Measurements from ENCODE around the gene STK17B.
"Not testable (repeated sequence)": the region's sequence is repeated elsewhere in the genome, so short reads cannot be mapped to it uniquely, and the experiment has no call there.

Gene STK17B

DNA sequence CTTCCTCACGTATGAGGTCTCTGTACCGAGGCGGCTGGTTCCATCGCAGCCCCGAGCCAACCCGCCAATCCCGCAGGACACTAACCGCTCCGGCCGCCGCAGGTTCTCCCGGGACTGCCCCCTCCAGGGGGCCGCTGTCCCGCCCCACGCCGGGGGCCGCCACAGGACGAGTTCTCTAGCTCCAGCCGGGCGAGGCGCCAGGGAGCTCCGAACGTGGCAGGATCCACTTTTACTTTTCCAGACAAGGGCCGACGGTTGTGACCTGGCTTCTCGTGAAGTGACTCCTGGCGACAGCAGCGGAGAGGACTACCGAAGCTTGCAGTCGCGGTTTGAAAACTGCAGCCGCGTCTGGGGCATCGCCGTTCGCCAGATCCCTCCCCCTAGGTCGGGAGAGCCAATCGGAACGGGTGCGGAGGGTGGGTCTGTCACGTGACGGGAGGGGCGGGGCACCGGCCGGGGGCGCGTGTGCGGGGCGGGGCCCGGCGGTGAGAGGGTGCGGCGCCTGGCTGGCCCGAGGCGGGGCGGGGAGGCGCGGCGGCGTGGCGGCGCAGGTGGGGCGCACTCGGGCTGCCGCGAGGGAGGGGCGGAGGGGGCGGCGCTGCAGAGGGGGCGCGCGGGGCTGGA, at the start of gene STK17B:
Gene STK17B, minus strand, starts transcription at position 331 of the 624 bp plus-strand sequence. CDS start 8,195 bp downstream, outside the sequence.
- peak; percentile 95 for DNase-seq

DNA sequence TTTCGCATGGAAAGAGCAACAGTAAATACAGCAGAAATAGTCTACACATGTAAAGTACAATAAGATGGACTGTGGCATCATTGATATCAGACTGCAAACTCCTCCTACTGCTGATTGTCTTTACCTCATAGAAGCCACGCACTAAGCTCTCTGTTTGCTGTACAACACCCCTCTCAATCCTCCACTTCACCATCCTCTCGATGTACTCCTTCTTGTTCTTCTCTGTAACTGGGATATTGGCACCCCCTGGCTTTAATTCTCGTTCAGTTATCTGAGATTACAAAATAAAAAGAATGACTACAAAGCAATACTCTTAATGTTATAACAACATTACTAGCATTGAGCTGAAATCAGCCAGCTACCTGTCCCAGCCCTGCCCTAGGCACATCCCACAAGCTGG, 49.3 kb upstream of the STK17B start:
- DNase-seq, result no peak

DNA sequence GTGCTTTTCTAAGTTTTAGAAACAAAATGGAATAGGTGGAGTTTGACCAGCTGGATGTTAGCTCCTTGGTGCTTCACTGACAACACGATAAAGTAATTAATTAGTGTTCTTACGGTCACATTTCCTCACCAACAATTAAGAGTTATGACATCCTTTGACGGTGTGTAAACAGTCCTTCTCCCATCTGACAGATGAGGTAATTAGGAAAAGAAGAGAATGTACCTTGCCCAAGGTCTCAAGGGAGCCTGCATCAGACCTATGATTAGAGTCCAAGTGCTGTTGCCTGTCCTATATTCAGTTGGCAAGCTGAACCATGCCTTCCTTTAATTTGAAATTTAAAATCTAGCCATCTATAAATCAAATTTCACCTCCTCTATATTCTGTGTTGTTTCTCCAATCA, 48.3 kb upstream of the STK17B start:
- no peak for DNase-seq

DNA sequence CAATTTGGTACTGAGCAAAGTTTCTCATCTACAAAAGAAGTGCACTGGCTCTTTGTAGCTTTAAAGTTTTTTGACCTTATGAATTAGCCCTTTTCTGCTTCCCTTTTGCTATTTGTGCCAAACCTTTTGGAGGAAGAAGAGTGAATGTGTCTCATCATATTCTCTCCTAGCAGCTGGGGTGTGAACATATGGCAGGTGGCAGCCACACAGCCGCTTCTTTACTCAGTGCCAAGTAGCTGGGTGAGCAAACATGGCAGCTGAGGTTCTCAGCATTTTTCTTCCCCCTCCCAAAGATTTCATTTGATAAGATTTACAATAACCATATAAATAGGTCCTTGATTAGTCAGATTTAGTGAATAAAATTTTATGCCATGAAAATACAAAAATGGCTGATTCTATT, 46.7 kb upstream of the STK17B start:
- no peak for DNase-seq

DNA sequence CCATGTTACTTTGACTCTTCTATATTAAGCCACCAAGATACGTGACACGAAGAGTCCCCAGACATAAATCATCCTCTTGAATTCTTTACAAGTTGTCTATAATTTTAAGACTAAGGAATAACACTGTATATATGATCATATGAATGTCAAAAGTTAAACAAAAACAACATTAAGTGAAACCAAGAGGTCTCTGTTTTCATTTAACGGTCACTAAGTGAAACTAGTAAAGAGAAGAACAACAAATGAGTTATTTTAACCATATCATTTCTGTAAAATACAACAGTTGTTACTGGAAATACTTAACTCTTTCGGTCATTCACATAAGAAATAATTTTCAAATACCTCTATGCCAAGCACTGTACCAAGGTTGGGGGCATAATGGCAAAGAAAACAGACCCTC, 45.7 kb upstream of the STK17B start:
- DNase-seq, result no peak

DNA sequence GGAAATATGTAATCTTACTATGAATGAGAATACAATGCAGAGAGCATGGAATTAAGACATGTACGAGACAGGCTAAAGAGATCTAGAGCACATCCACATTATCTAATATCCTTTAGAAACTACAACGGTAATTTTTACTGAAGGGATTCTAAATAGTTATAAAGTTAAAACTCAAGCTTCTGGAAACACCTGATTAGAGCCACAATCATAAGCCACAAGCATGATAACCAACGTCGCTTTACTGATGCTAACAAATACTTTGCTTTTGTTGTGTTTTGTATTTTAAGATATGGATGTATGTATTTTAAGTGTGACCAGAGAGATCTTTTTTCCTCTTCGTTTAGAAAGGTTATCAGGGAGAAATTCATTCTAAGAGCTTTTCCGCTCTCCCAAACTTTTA, 44.0 kb upstream of the STK17B start:
- no peak for DNase-seq

DNA sequence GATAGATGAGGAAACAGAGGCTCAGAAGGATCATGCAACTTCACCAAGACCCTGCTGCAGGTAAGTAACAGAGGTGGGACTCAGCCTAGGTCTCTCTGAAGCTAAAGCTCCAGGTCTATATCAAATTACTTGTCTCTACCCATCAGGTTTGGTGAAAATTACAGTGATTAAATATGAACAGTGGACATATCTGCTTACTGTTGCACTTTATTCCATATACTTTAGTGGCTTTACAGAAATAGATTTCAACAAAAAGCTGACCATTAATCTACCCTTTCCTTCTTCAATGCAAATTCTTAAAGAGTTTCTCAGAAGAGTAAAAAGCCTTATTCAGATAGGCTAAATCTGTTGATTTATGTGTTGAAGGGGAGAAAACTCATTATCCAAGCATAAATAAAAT, 42.8 kb upstream of the STK17B start:
- DNase-seq, result no peak

DNA sequence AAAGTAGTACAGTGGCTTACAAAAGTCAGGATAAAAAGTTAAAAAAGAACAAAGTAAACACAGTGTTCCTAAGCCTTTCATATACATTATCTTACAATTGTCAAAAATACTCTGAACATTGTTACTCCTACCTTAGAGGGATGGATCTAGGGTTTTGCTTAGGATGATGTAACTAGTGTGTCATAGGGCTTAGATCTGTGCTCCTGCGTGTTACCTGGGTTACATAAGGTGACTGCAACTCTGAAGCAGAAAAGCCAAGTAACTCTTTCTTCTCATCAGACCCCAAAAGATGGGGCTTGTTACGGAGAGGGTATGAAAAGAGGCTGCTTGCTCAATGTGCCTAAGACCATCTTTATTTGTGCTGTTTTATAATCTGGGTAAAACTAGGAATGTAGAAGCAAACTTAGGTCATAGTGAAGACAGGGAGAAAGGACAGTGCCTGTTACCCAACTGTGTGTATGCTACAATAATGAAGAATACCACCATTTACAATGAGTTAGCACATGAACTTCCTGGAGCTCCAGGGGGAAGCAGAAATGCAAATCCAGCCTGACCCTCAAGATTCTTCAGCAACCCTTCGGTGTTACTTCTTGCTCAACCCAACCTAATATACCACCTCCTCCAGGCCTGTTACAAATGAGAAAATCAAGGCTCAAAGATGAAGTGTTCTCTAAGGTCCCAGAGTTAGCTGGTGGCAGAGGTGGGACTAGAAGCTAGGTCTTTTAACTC, 42.0 kb upstream of the STK17B start:
- DNase-seq, result no peak

DNA sequence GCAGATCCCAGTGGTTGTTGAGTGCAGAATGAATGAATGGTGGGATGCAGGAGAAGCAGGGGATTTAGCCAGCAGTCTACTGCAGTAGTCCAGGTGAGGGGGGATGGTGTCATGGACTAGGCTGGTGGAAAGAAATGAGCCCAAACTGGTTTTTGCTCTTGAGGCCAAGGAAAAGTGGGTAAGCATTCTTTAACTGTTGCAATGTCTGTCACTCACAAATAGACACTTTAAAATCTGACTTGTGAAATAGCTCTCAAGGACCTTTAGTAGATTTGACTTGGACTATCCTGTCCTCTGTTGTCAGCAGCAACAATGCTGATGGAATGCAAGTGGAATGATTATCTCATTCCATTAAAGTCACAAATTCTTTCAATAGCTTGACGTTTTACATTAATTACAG, 37.5 kb upstream of the STK17B start:
- DNase-seq, result no peak

DNA sequence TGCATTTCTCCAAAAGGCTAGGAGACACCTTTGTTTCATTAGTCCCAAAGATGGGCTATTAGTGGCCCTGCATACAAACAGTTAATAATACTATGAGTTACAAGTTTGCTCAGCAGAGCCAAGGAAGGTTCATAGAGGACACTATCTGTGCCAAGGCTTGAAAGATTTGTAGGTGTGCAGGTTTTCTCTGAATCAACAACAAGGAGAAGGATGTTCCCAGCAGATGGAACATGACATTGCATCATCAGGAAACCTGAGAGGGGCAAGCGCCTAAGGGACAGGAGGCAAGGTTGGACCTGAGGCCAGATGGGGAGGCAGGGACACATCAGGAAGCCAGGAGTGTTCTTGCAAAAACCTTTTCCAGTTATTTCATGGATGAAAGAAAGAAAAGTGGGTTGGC, 35.4 kb upstream of the STK17B start:
- DNase-seq, result no peak

DNA sequence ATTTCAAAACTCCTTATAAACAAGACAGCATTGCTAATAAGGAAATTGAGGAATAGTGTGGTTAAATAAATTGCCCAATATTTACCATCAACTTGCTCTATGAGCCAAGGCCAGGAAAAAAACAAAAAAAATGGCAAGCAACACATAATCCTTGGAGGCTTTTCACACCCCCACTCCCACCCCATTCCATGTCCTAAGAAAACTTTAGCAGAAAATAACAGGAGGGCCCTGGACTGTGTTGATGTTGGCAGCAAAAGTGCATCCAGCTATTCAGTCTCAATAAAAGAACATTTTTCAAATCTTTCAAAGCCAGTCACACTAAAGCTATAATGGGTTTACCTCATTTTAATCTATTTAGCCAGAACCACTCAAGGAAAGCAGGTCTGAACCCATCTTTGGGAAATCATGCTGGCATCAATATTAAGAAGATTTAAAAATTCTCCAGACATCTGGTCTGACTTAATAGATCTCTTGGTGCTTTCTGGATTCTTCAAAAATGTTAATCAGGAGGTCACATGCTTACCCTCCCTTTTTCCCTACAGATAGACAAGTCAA, 34.6 kb upstream of the STK17B start:
- DNase-seq, result no peak

DNA sequence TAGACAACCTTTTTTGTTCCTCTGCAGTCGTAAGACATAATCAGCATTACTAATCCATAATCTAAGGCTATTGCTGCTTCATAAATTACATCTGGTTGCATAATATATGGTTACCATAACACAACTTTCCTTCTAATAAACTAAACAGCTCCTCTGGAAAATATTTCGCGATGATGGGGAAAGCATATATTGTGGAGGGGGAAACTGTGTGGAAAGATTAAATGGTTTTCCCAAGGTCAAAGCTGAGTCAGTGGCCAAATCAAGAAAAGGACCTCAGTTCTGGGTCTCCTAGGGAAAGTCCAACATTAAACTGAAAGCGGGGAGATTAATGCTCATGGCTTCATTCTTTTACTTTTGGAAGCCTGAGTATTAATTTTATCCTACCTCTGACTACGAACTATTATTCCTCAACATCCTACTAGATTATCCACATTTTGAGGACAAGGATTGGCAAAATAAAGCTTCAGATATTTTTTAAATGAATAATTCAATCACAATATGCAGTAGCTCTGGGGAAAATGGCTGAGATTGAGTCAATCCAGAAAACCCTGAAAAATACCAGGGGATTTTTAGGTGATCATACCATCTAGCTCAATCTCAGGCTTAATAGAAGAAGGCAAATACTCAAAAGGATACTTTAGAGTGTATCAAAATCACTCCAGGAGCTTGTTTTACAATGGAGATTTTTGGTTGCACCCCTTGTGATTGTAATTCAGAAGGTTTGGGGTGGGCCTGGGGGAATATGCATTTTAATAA, 33.8 kb upstream of the STK17B start:
- DNase-seq, result no peak

DNA sequence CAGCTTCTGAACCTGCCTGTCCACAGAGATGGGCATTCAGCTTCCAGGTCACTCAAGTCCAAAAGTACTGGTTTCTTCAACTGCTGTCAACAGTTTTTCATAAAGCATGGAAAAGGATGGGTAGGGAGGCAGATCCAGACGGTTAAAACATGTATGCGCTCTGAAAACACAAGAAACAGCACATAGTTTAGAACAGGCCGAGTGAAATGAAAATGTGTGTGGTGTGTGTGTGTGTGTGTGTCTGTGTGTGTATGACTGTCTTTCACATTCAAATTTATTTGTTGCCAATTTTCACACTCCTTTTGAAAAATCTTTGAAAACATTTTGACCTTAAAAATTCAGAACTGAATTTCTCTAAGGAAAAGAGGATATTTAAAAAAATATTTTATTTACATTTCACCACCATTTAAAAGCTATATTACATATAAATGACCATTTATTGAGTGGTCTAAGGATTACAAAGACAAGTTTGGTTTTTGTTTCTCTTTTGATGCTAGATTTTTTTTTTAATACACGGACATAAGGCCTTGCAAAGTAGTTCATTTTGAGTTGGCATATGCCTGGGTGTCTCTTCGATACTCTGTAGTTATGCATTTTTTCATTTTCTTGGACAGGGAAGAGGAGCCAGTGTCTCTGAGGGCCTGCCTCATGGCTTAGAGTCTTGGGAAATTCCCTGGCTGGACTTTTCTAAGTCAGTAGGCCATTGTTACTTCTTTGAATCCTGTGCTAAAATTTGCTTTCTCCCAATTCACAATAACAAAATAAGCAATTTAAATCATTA, 30.0 kb upstream of the STK17B start:
- no peak for DNase-seq

DNA sequence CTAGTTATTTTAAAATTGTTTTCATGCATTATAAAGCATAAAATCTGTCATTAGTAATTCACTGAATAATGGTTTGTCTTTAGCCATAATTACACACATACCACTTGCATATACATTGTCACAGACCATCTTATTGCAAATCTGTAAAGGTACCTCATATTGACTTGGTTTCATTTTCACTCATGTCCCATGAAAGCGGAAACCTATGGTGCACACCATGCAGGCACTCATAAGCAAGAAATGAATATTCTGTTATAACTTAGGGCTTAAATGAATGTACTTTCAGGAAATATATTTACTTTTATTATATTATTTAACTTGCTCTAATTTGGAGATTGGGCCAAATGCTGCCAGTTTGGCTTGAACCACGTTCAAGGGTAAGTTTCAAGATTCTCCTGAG, 29.2 kb upstream of the STK17B start:
- peak; percentile 40 for DNase-seq

DNA sequence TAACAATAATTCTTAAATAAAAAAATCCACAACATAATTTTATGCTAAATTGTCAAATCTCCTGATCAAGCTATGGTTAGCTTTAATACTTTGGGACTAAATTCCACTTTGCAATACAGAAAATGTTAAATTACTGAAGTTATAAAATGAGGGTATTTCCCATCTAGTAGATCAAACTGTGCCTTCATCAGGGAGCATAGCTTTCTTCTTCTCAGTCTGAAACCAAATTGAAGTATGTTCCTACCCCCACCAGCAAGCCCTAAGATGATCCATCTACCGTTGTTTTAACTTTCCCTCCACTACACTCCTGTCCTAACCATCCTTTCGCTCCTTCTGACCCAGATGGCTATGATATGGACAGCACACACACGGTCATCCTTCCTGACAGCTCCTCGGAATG, 24.4 kb upstream of the STK17B start:
- no peak for DNase-seq

DNA sequence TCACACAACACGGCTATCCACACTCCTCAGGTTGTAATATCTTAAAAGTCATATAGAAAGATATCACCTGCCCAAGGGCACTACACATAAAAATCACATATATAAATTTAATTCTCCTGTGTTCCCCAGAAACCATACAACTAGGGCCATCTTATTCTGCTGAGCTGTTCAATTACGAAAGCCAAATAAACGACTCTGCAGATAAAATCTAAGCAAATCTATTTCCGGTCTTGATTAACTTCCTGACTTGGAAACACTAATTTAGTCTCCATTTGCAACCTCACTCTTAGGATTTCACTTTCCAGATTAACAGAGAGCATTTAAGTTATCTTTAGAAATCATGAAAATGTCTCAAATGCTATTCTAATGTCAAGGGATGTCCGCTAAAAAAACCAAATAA, 23.9 kb upstream of the STK17B start:
- no peak for DNase-seq

DNA sequence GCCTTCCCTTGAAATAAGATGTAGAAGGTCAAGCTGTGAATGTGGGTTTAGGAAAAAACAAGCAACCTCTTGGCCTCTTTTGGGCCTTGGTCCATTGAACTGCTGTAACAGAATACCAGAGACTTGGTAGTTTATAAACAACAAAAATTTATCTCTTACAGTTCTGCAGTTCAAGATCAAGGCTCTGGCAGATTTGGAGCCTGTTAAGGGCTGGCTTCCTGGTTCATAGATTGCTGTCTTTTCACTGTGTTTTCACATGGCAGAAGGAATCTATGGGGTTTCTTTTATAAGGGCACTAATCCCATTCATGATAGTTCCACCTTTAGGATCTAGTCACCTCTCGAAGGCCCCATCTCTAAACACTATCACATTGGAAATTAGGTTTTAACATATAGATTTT, 20.2 kb upstream of the STK17B start:
- no peak for DNase-seq

DNA sequence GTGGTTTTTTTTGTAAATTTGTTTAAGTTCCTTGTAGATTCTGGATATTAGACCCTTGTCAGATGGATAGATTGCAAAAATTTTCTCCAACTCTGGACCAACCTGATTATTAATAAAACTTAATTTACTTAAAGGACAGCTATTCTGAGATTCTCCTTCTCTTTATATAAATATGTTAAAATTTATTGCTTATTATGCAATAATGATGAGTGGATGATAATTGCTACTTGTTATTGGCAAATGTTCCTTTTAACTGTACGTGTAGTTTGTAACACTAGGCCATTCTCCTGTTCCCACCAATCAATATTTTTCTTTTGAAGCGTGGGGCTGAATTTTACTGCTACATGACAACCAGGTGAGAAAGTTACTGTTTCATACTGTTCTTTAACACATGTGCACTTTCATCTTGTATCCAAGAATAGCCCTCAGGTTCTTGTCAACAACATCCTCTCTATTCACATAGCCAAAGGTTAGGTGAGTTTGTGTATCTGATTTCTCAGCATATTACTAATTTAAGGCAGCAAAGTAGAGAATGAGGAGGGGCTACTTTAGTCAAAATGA, 16.6 kb upstream of the STK17B start:
- DNase-seq, result no peak

DNA sequence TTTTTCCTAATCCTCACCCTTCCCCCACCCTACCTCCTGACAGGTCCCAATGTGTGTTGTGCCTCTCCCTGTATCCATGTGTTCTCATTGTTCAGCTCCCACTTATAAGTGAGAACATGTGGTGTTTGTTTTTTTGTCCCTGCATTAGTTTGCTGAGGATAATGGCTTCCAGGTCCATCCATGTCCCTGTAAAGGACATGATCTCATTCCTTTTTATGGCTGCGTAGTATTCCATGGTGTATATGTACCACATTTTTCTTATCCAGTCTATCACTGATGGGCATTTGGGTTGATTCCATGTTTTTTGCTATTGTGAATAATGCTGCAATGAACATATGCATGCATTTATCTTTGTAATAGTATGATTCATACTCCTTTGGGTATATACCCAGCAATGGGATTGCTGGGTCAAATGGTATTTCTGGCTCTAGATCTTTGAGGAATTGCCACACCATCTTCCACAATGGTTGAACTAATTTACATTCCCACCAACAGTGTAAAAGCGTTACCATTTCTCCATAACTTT, 15.9 kb upstream of the STK17B start:
- not testable (repeated sequence) for DNase-seq

DNA sequence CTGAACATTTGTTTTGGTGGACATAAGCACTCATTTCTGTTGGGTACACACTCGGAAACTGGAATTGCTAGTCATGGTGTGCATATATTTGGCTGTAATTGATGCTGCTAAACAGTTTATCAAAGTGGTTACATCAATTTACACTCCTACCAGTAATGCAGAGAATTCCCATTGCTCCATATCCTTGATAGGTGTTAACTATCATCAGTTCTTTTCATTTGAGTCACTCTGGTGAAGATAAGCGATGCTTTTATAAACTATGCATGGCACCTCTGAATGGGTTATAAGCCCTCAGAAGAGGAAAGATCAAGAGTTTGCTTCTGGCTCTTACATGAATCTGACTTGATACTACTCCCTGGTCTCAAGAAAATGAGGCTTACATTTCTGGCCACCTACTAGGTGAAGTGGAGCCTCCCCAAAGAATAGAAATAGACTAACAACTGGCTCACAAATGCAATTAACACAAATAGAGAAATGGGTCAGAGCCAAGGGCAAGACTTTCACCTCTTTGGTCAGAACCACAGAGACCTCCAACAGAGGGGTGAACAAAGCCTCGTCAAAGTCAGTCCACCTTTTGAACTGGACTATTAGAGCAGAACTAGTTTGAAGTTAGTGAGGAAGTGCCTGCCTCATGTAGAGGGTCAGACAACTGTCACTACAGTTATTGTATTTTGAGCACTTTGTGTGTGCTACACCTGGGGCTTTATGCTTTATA, 15.0 kb upstream of the STK17B start:
- no peak for DNase-seq

DNA sequence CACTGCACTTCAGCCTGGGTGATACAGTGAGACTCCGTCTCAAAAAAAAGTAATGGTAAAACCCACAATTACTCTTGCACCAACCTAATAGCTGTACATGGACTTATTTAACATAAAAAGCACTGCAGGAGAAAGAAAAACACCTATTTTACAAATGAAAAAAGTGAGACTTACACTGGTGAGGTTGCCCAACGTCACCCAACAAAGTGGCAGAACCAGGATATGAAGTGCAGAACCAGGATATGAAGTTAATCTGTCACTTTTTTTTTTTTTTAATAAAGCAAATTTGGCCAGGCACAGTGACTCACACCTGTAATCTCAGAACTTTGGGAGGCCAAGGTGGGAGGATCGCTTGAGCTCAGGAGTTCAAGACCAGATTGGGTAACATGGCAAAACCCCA, 13.5 kb upstream of the STK17B start:
- no peak for DNase-seq
